SK-N-SH treated with all-trans-retinoic acid at 6 μM for 48 hours (cell line): ENCODE measurements around the gene HSPA12A.
A peak's percentile ranks its signal among the peaks of the same experiment; 100 is the strongest.

ENCODE experiments used
- ATAC-seq: fragments of 200-7000 bp; cut with Tn5 transposase; 3 replicates; pipeline ENCODE4 v1.9.1; 2020; ENCODE audit warnings: mild to moderate bottlenecking, moderate library complexity
- ARNTL ChIP-seq: fragments of 450-650 bp; formaldehyde crosslinking; IDR thresholded peaks from 2 replicates; pipeline ENCODE4 v1.5.0; 2020; ENCODE audit warnings: low read depth, mild to moderate bottlenecking, moderate library complexity, borderline replicate concordance
- BACH2 ChIP-seq: fragments of 250-450 bp; sonication (Bioruptor Pico); IDR thresholded peaks from 2 replicates; pipeline ENCODE4 v1.9.0; 2021; ENCODE audit warnings: mild to moderate bottlenecking, borderline replicate concordance
- CSDC2 ChIP-seq: fragments of 250-450 bp; sonication (Bioruptor Pico); IDR thresholded peaks from 2 replicates; pipeline ENCODE4 v1.5.0; 2020; ENCODE audit warnings: mild to moderate bottlenecking, moderate library complexity
- ESRRG ChIP-seq: fragments of 250-450 bp; sonication (Bioruptor Pico); IDR thresholded peaks from 2 replicates; pipeline ENCODE4 v1.6.1; 2021; ENCODE audit warnings: mild to moderate bottlenecking
- GLIS3 ChIP-seq: fragments of 250-450 bp; sonication (Bioruptor Pico); IDR thresholded peaks from 2 replicates; pipeline ENCODE4 v1.5.0; 2020; ENCODE audit warnings: mild to moderate bottlenecking, moderate library complexity
- ISL1 ChIP-seq: fragments of 250-450 bp; sonication (Bioruptor Pico); IDR thresholded peaks from 2 replicates; pipeline ENCODE4 v2.1.2; 2022; ENCODE audit warnings: mild to moderate bottlenecking, moderate library complexity
- OSR1 ChIP-seq: fragments of 250-450 bp; sonication (Bioruptor Pico); IDR thresholded peaks from 2 replicates; pipeline ENCODE4 v1.8.0; 2022; ENCODE audit warnings: moderate library complexity, mild to moderate bottlenecking, inconsistent platforms
- PPARA ChIP-seq: fragments of 250-450 bp; sonication (Bioruptor Pico); IDR thresholded peaks from 2 replicates; pipeline ENCODE4 v1.5.0; 2020; ENCODE audit warnings: mild to moderate bottlenecking, borderline replicate concordance
- SNAI2 ChIP-seq: fragments of 250-450 bp; sonication (Bioruptor Pico); IDR thresholded peaks from 2 replicates; pipeline ENCODE4 v1.5.0; 2020; ENCODE audit warnings: mild to moderate bottlenecking, moderate library complexity
- TCF4 ChIP-seq: fragments of 250-450 bp; sonication (Bioruptor Pico); IDR thresholded peaks from 2 replicates; pipeline ENCODE4 v1.8.0; 2021; ENCODE audit warnings: mild to moderate bottlenecking, moderate library complexity, borderline replicate concordance
- ZC3H10 ChIP-seq: fragments of 250-450 bp; sonication (Bioruptor Pico); IDR thresholded peaks from 2 replicates; pipeline ENCODE4 v1.5.1; 2021; ENCODE audit warnings: mild to moderate bottlenecking, moderate library complexity
- ZFP3 ChIP-seq: fragments of 250-450 bp; sonication (Bioruptor Pico); IDR thresholded peaks from 2 replicates; pipeline ENCODE4 v1.5.0; 2020; ENCODE audit warnings: mild to moderate bottlenecking, moderate library complexity
- ZFP30 ChIP-seq: fragments of 450-650 bp; formaldehyde crosslinking; IDR thresholded peaks from 2 replicates; pipeline ENCODE4 v1.5.0; 2022; ENCODE audit warnings: mild to moderate bottlenecking, moderate library complexity
- ZNF565 ChIP-seq: fragments of 450-650 bp; formaldehyde crosslinking; conservative IDR thresholded peaks from 2 replicates; pipeline ENCODE4 v1.5.0; 2020; ENCODE audit warnings: low read depth, mild to moderate bottlenecking, moderate library complexity
- ZNF70 ChIP-seq: fragments of 450-650 bp; formaldehyde crosslinking; IDR thresholded peaks from 2 replicates; pipeline ENCODE4 v1.5.0; 2020; ENCODE audit warnings: mild to moderate bottlenecking, moderate library complexity
- ZNF8 ChIP-seq: fragments of 450-650 bp; formaldehyde crosslinking; IDR thresholded peaks from 2 replicates; pipeline ENCODE4 v1.5.0; 2020; ENCODE audit warnings: mild to moderate bottlenecking, moderate library complexity
- TF ChIP-seq, protein P1 (sequence below): fragments of 250-450 bp; sonication (Bioruptor Pico); IDR thresholded peaks from 2 replicates; pipeline ENCODE4 v1.5.1; 2020; ENCODE audit warnings: low read depth, mild to moderate bottlenecking, moderate library complexity
- TF ChIP-seq, protein P2 (sequence below): fragments of 250-450 bp; sonication (Bioruptor Pico); IDR thresholded peaks from 2 replicates; pipeline ENCODE4 v1.5.0; 2020; ENCODE audit warnings: mild to moderate bottlenecking, moderate library complexity
- TF ChIP-seq, protein P3 (sequence below): fragments of 250-450 bp; sonication (Bioruptor Pico); IDR thresholded peaks from 2 replicates; pipeline ENCODE4 v1.5.1; 2021; ENCODE audit warnings: mild to moderate bottlenecking, moderate library complexity
- TF ChIP-seq, protein P4 (sequence below): fragments of 250-450 bp; sonication (Bioruptor Pico); IDR thresholded peaks from 2 replicates; pipeline ENCODE4 v1.8.0; 2021; ENCODE audit warnings: low read depth, mild to moderate bottlenecking, moderate library complexity, borderline replicate concordance

HSPA12A gene

DNA sequence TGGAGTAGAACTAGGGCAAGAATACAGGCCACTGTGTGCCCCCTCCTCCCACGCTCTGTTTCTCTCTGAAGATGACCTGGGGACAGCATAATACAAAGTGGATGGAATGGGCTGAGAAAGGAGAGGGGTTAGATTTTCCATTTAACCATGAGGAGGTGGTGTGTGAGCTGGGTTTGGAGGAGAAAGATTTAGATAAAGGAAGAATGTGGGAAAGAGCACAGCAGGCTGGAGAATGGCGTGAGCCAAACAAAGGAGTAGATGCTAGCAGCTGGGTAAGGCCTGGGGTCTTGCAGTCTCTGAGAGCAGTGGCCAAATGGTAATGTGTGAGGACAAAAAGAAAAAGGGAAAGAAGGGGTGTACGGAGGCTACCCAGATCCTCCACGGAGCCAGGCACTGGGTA lies 113.0 kb downstream of the HSPA12A start:
- no peak for ATAC-seq
- TF ChIP-seq SNAI2 (CRISPR knock-in tag) (no peak), ZNF70 (CRISPR knock-in tag) (no peak), BACH2 (no peak), ZNF8 (CRISPR knock-in tag) (no peak), ZNF565 (CRISPR knock-in tag) (no peak), ESRRG (CRISPR knock-in tag) (no peak), ISL1 (CRISPR knock-in tag) (no peak), ZFP30 (no peak), ZFP3 (CRISPR knock-in tag) (no peak), ARNTL (CRISPR knock-in tag) (no peak), PPARA (CRISPR knock-in tag) (no peak)
- TF ChIP-seq, protein P1, sequence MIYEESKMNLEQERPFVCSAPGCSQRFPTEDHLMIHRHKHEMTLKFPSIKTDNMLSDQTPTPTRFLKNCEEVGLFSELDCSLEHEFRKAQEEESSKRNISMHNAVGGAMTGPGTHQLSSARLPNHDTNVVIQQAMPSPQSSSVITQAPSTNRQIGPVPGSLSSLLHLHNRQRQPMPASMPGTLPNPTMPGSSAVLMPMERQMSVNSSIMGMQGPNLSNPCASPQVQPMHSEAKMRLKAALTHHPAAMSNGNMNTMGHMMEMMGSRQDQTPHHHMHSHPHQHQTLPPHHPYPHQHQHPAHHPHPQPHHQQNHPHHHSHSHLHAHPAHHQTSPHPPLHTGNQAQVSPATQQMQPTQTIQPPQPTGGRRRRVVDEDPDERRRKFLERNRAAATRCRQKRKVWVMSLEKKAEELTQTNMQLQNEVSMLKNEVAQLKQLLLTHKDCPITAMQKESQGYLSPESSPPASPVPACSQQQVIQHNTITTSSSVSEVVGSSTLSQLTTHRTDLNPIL (CRISPR knock-in tag) = no peak
- TF ChIP-seq, protein P2, sequence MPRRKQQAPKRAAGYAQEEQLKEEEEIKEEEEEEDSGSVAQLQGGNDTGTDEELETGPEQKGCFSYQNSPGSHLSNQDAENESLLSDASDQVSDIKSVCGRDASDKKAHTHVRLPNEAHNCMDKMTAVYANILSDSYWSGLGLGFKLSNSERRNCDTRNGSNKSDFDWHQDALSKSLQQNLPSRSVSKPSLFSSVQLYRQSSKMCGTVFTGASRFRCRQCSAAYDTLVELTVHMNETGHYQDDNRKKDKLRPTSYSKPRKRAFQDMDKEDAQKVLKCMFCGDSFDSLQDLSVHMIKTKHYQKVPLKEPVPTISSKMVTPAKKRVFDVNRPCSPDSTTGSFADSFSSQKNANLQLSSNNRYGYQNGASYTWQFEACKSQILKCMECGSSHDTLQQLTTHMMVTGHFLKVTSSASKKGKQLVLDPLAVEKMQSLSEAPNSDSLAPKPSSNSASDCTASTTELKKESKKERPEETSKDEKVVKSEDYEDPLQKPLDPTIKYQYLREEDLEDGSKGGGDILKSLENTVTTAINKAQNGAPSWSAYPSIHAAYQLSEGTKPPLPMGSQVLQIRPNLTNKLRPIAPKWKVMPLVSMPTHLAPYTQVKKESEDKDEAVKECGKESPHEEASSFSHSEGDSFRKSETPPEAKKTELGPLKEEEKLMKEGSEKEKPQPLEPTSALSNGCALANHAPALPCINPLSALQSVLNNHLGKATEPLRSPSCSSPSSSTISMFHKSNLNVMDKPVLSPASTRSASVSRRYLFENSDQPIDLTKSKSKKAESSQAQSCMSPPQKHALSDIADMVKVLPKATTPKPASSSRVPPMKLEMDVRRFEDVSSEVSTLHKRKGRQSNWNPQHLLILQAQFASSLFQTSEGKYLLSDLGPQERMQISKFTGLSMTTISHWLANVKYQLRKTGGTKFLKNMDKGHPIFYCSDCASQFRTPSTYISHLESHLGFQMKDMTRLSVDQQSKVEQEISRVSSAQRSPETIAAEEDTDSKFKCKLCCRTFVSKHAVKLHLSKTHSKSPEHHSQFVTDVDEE = no peak
- TF ChIP-seq, protein P3, sequence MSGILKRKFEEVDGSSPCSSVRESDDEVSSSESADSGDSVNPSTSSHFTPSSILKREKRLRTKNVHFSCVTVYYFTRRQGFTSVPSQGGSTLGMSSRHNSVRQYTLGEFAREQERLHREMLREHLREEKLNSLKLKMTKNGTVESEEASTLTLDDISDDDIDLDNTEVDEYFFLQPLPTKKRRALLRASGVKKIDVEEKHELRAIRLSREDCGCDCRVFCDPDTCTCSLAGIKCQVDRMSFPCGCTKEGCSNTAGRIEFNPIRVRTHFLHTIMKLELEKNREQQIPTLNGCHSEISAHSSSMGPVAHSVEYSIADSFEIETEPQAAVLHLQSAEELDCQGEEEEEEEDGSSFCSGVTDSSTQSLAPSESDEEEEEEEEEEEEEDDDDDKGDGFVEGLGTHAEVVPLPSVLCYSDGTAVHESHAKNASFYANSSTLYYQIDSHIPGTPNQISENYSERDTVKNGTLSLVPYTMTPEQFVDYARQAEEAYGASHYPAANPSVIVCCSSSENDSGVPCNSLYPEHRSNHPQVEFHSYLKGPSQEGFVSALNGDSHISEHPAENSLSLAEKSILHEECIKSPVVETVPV = no peak

DNA sequence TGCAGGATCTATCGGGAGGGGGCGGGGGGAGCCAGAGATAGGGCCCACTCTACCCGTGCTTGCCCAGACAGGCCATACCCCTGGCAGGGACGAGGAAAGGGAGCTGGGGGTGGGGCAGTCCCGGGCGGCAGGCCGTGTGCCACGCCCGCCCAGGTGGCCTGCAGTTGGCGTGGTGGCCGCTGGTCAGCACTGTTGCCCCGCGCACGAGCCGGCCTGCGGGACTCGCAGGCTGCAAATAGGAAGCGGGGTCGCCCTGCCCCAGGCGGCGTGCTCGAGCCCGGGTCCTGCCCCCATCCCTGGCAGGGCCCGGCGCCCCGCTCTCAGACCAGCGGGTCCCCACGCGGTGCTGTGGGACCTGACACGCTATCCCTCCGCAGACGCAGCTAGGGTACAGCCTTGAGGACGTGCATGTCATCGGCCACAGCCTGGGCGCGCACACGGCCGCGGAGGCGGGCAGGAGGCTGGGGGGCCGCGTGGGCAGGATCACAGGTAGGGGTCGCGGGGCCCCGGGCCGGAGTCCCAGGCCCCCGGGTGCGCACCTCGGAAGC lies 114.9 kb downstream of the HSPA12A start:
- TF ChIP-seq ESRRG (CRISPR knock-in tag) (no peak), ZFP3 (CRISPR knock-in tag) (no peak), SNAI2 (CRISPR knock-in tag) (no peak), TCF4 (no peak), CSDC2 (CRISPR knock-in tag) (no peak), ZC3H10 (CRISPR knock-in tag) (no peak), OSR1 (CRISPR knock-in tag) (no peak), ISL1 (CRISPR knock-in tag) (no peak), BACH2 (no peak), ZNF8 (CRISPR knock-in tag) (no peak), PPARA (CRISPR knock-in tag) (no peak), ZNF565 (CRISPR knock-in tag) (no peak), GLIS3 (CRISPR knock-in tag) (no peak), ARNTL (CRISPR knock-in tag) (no peak), ZNF70 (CRISPR knock-in tag) (no peak)
- TF ChIP-seq, protein P3 = no peak
- TF ChIP-seq, protein P1 (CRISPR knock-in tag) = no peak
- TF ChIP-seq, protein P2 = no peak
- TF ChIP-seq, protein P4, sequence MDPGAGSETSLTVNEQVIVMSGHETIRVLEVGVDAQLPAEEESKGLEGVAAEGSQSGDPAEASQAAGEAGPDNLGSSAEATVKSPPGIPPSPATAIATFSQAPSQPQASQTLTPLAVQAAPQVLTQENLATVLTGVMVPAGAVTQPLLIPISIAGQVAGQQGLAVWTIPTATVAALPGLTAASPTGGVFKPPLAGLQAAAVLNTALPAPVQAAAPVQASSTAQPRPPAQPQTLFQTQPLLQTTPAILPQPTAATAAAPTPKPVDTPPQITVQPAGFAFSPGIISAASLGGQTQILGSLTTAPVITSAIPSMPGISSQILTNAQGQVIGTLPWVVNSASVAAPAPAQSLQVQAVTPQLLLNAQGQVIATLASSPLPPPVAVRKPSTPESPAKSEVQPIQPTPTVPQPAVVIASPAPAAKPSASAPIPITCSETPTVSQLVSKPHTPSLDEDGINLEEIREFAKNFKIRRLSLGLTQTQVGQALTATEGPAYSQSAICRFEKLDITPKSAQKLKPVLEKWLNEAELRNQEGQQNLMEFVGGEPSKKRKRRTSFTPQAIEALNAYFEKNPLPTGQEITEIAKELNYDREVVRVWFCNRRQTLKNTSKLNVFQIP (CRISPR knock-in tag) = no peak
- ATAC-seq = peak; percentile 74
